GM10266 (cell line): ENCODE results near the gene TCF4.

Experiments used
- DNase-seq: peaks from one replicate; pipeline ENCODE4 v3.0.0; 2012; ENCODE audit errors: extremely low spot score
- TF ChIP-seq, protein P1 (sequence below): IDR thresholded peaks from 2 replicates; pipeline ENCODE4 v1.5.1; 2012; ENCODE audit warnings: mild to moderate bottlenecking, low read depth; ENCODE audit not compliant: control insufficient read depth, insufficient read depth; ENCODE audit errors: missing control alignments

Gene TCF4

GRCh38 chr18:55345103-55345950 lies 242.7 kb downstream of the TCF4 start:
- DNase-seq = no peak
- TF ChIP-seq, protein P1, sequence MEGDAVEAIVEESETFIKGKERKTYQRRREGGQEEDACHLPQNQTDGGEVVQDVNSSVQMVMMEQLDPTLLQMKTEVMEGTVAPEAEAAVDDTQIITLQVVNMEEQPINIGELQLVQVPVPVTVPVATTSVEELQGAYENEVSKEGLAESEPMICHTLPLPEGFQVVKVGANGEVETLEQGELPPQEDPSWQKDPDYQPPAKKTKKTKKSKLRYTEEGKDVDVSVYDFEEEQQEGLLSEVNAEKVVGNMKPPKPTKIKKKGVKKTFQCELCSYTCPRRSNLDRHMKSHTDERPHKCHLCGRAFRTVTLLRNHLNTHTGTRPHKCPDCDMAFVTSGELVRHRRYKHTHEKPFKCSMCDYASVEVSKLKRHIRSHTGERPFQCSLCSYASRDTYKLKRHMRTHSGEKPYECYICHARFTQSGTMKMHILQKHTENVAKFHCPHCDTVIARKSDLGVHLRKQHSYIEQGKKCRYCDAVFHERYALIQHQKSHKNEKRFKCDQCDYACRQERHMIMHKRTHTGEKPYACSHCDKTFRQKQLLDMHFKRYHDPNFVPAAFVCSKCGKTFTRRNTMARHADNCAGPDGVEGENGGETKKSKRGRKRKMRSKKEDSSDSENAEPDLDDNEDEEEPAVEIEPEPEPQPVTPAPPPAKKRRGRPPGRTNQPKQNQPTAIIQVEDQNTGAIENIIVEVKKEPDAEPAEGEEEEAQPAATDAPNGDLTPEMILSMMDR = no peak

- TF ChIP-seq, protein P1 = peak; percentile 51
- DNase-seq = no peak
Measured at GRCh38 chr18:55343396-55344073, 244.5 kb downstream of the TCF4 start.

DNA sequence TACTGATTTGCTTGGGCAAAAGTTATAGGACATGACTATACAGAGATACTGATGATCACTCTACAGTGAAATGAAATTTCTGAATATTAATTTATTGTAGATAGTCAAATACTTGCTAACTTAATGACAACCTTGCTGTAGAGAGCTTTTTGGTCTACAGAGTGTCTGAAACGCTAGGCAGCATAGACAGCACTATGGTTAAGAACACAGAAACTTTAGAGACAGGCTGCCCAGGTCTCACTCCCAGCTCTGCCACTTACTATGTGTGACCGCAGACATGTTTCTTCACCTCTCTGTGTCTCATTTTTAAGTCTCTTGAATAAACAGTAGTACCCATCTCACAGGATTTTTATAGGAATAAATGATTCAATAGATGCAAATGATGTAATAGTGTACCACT lies 247.0 kb downstream of the TCF4 start:
- TF ChIP-seq, protein P1 = no peak
- no peak for DNase-seq

- TF ChIP-seq, protein P1 = no peak
- DNase-seq = no peak
Measured at GRCh38 chr18:55339990-55340389, 248.0 kb downstream of the TCF4 start.

GRCh38 chr18:55338978-55339650 lies 248.9 kb downstream of the TCF4 start:
- no peak for DNase-seq
- TF ChIP-seq, protein P1 = no peak

- TF ChIP-seq, protein P1 = no peak
- DNase-seq = no peak
Measured at GRCh38 chr18:55337908-55338521, 250.0 kb downstream of the TCF4 start.
